A673 (cell line): ENCODE data around the gene SBF2. TPM values are rescaled to one million over a fixed set of nuclear protein-coding genes. Genes with fewer than 3 reads are reported as not detected.
"Not testable (repeated sequence)": the region's sequence is repeated elsewhere in the genome, so short reads cannot be mapped to it uniquely, and the experiment has no call there.

ENCODE experiments used
- BruUV-seq: library from RNA; stranded (reverse); fragments of 400-500 nt; replicated peaks from 2 replicates; lab custom pipeline; 2021; lab: Mats Ljungman, UMichigan
- CTCF ChIA-PET: fragments of 300-600 bp; sonication (Branson Sonifier 250); formaldehyde crosslinking; loops from one replicate; lab custom pipeline; 2022; ENCODE audit warnings: antibody characterized with exemption; lab: Charles Lee
- POLR2A ChIA-PET: fragments of 300-600 bp; sonication (Branson Sonifier 250); formaldehyde crosslinking; loops from one replicate; lab custom pipeline; 2022; ENCODE audit warnings: antibody characterized with exemption; ENCODE audit not compliant: low non-redundant PET; lab: Charles Lee
- DNase-seq: peaks from one replicate; pipeline ENCODE4 v3.0.0-alpha.2; 2015; ENCODE audit warnings: low spot score
- H3K27ac ChIP-seq: fragments of 200-600 bp; sonication (generic); 2 replicates; pipeline ENCODE4 v1.5.1; 2016; ENCODE audit warnings: mixed run types, low read depth, mild to moderate bottlenecking, mixed read lengths, antibody characterized with exemption, low read length; ENCODE audit not compliant: poor library complexity, severe bottlenecking
- H3K27me3 ChIP-seq: fragments of 200-600 bp; sonication (generic); replicated peaks from 2 replicates; pipeline ENCODE4 v1.6.1; 2017; ENCODE audit warnings: mixed run types, low read depth, mild to moderate bottlenecking, mixed read lengths, antibody characterized with exemption, low read length; ENCODE audit not compliant: insufficient read depth, poor library complexity
- H3K36me3 ChIP-seq: fragments of 200-600 bp; sonication (generic); 2 replicates; pipeline ENCODE4 v1.6.1; 2016; ENCODE audit warnings: mixed run types, mild to moderate bottlenecking, mixed read lengths, antibody characterized with exemption, low read length; ENCODE audit not compliant: insufficient read depth, poor library complexity, severe bottlenecking
- H3K4me1 ChIP-seq: fragments of 200-600 bp; sonication (generic); 2 replicates; pipeline ENCODE4 v1.6.1; 2017; ENCODE audit warnings: mixed run types, mild to moderate bottlenecking, mixed read lengths, antibody characterized with exemption, low read length; ENCODE audit not compliant: insufficient read depth, poor library complexity, severe bottlenecking
- H3K4me3 ChIP-seq: fragments of 200-600 bp; sonication (generic); 2 replicates; pipeline ENCODE4 v1.5.1; 2016; ENCODE audit warnings: low read depth, mixed run types, mild to moderate bottlenecking, mixed read lengths, low read length; ENCODE audit not compliant: poor library complexity, severe bottlenecking
- H3K9me3 ChIP-seq: fragments of 200-600 bp; sonication (generic); 2 replicates; pipeline ENCODE4 v1.6.1; 2016; ENCODE audit warnings: mixed run types, low read depth, mild to moderate bottlenecking, mixed read lengths, antibody characterized with exemption, low read length; ENCODE audit not compliant: poor library complexity, severe bottlenecking
- EZH2 ChIP-seq: fragments of 200-600 bp; sonication (generic); IDR thresholded peaks from 2 replicates; pipeline ENCODE4 v1.6.1; 2017; ENCODE audit warnings: borderline replicate concordance, low read depth, mild to moderate bottlenecking, mixed read lengths, antibody characterized with exemption, low read length; ENCODE audit not compliant: poor library complexity, severe bottlenecking
- intact Hi-C: fragments of 100-400 bp; cut with micrococcal nuclease; formaldehyde crosslinking; loops from one replicate; pipeline ENCODE4 v1.10.0; 2022; ENCODE audit not compliant: unreplicated experiment
- total RNA-seq: library from RNA; stranded (reverse); gene quantifications from 2 replicates; pipeline ENCODE4 v1.2.3, GENCODE V29; 2021
- TF ChIP-seq, protein P1 (sequence below): fragments of 300-800, 200-600 bp; sonication (generic); conservative IDR thresholded peaks from 2 replicates; pipeline ENCODE4 v1.5.1; 2017; ENCODE audit warnings: low read depth, mild to moderate bottlenecking, antibody characterized with exemption, low read length, moderate library complexity, mixed read lengths

Gene SBF2
- total RNA-seq, 1 experiment from 2014 or later = 31.8 TPM

- no TSS peak for BruUV-seq
- Histone ChIP-seq H3K4me1 (no peaks in the 10 kb centered on the region), H3K27ac (no peak overlapping the region), H3K4me3 (no peak overlapping the region), H3K9me3 (no peaks in the 10 kb centered on the region), H3K36me3 (no peaks in the 10 kb centered on the region), H3K27me3 (no peaks in the 10 kb centered on the region)
- intact Hi-C loops = no loop called here
- ChIA-PET CTCF (no interaction called here), POLR2A (no interaction called here)
- no peak for TF ChIP-seq EZH2
- TF ChIP-seq, protein P1, sequence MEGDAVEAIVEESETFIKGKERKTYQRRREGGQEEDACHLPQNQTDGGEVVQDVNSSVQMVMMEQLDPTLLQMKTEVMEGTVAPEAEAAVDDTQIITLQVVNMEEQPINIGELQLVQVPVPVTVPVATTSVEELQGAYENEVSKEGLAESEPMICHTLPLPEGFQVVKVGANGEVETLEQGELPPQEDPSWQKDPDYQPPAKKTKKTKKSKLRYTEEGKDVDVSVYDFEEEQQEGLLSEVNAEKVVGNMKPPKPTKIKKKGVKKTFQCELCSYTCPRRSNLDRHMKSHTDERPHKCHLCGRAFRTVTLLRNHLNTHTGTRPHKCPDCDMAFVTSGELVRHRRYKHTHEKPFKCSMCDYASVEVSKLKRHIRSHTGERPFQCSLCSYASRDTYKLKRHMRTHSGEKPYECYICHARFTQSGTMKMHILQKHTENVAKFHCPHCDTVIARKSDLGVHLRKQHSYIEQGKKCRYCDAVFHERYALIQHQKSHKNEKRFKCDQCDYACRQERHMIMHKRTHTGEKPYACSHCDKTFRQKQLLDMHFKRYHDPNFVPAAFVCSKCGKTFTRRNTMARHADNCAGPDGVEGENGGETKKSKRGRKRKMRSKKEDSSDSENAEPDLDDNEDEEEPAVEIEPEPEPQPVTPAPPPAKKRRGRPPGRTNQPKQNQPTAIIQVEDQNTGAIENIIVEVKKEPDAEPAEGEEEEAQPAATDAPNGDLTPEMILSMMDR = no peak
- DNase-seq = no peak
These were observed 291.8 kb downstream of the SBF2 start for GRCh38 chr11:10002221-10002620.

DNA sequence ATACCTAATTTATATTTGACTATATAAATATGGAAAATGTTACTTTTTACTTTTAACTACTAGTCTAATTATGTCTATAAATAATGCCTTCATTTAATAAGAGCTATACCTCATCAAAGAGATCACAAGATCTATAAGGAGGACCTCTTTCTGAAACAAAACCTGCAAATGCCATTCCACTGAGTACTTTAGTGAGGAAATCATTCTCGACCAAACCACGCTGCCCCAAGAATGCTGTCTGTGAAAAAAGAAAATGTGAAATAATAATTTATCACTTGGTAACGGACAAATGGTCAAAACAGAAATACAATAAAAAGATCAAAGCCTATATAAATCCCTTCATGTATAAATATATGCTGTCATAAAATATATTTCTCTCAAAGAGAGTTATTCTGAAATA is 301.7 kb downstream of the SBF2 start:
- intact Hi-C loops = no loop called here

DNA sequence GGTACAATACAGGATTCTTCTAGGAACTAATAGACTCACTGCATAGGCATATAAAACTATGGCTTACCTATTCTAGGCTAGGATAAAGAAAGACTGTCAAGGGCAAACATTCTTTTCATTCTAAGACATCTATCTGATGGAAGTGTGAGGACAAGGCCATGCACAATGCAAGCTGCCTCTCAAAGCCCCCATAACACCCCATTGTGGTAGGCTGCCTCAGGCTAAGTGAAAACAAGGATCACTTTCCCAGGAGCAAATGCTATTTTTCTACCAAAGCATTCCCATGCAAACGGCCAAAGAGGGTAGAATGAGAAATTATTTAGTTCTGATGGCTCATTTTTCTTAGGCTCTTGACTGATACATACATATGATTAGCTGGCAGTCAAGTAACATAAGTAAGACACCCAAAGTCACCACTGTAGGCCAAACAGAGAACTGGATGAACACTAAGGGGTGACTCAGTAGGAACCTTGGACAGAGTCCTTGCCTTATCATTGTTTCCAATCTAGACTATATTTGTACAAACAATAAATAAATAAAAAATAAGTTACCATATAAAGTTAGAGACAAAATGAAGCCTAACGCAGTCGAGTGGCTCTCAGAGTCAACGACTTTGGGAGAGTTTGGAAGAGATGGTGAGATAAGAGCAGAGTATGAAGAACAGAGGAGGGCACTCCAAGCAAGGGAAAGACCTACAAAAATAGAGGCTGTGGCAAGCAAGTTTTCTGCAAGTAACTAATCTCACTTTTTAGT is 303.6 kb downstream of the SBF2 start:
- CTCF ChIA-PET = interaction anchor here (0.6 kb wide), 1 partner anchor 317 kb away, joined by 3 read pairs; no protein-coding TSS in a partner anchor
- Histone ChIP-seq H3K27me3 (no peaks in the 10 kb centered on the region), H3K4me3 (no peak overlapping the region), H3K36me3 (no peaks in the 10 kb centered on the region), H3K4me1 (no peaks in the 10 kb centered on the region), H3K27ac (no peak overlapping the region), H3K9me3 (no peaks in the 10 kb centered on the region)
- TF ChIP-seq, protein P1 = no peak
- no peak for TF ChIP-seq EZH2
- POLR2A ChIA-PET = no interaction called here
- no peak for DNase-seq
- intact Hi-C loops = no loop called here
- no TSS peak for BruUV-seq

More for the DNA sequence above, 301.7 kb downstream of the SBF2 start:
- no peak for DNase-seq
- no peak overlapping the region for H3K4me3 ChIP-seq
- TF ChIP-seq EZH2 = no peak
- TF ChIP-seq, protein P1 = no peak
- H3K27me3 ChIP-seq = no peaks in the 10 kb centered on the region
- BruUV-seq = no TSS peak
- POLR2A ChIA-PET = no interaction called here
- CTCF ChIA-PET = no interaction called here
- H3K27ac ChIP-seq = no peak overlapping the region
- no peaks in the 10 kb centered on the region for H3K36me3 ChIP-seq
- H3K9me3 ChIP-seq = no peaks in the 10 kb centered on the region
- no peaks in the 10 kb centered on the region for H3K4me1 ChIP-seq

GRCh38 chr11:9987303-9987702 is 306.7 kb downstream of the SBF2 start:
- peaks cover 11% of the 10 kb centered on the region for H3K4me1 ChIP-seq
- H3K36me3 ChIP-seq, POLR2A ChIA-PET, BruUV-seq, H3K27me3 ChIP-seq, H3K27ac ChIP-seq, H3K4me3 ChIP-seq, CTCF ChIA-PET, H3K9me3 ChIP-seq, DNase-seq, intact Hi-C loops: not testable (repeated sequence)
